ENCODE measurements around the gene ARHGAP30.
"Not testable (repeated sequence)": the region's sequence is repeated elsewhere in the genome, so short reads cannot be mapped to it uniquely, and the experiment has no call there.

The ARHGAP30 gene

GRCh38 chr1:161037661-161038522, 31.8 kb downstream of the ARHGAP30 start:
- no peak for DNase-seq (ENCODE audit: low spot score)

- DNase-seq (ENCODE audit: low spot score) = no peak
Observed at GRCh38 chr1:161033751-161034150, 35.9 kb downstream of the ARHGAP30 start.

GRCh38 chr1:161032409-161032808, 37.3 kb downstream of the ARHGAP30 start:
- DNase-seq (ENCODE audit: low spot score) = no peak

- no peak for DNase-seq (ENCODE audit: low spot score)
Observed at GRCh38 chr1:161031874-161032273, 37.8 kb downstream of the ARHGAP30 start.

GRCh38 chr1:161029466-161029865, 40.2 kb downstream of the ARHGAP30 start:
- DNase-seq (ENCODE audit: low spot score) = not testable (repeated sequence)

GRCh38 chr1:161026954-161027353, 42.7 kb downstream of the ARHGAP30 start:
- not testable (repeated sequence) for DNase-seq (ENCODE audit: low spot score)

GRCh38 chr1:161022432-161022831, 47.3 kb downstream of the ARHGAP30 start:
- DNase-seq (ENCODE audit: low spot score) = not testable (repeated sequence)

GRCh38 chr1:161021970-161022353, 47.7 kb downstream of the ARHGAP30 start:
- no peak for DNase-seq (ENCODE audit: low spot score)

- peak; percentile 89 for DNase-seq (ENCODE audit: low spot score)
Observed at GRCh38 chr1:161021165-161021969, 48.3 kb downstream of the ARHGAP30 start.

- peak; percentile 79 for DNase-seq (ENCODE audit: low spot score)
Observed at GRCh38 chr1:161020509-161021164, 49.1 kb downstream of the ARHGAP30 start, which contains the start of gene F11R. TSS of gene F11R (minus strand) at chr1:161021152. CDS start at chr1:161021073, 79 bp downstream.

GRCh38 chr1:161019751-161020495, 49.8 kb downstream of the ARHGAP30 start:
- peak; percentile 32 for DNase-seq (ENCODE audit: low spot score)

- DNase-seq (ENCODE audit: low spot score) = not testable (repeated sequence)
Observed at GRCh38 chr1:161019111-161019660, 50.5 kb downstream of the ARHGAP30 start.

- no peak for DNase-seq (ENCODE audit: low spot score)
Observed at GRCh38 chr1:161018631-161018930, 51.1 kb downstream of the ARHGAP30 start.

GRCh38 chr1:161017756-161018630, 51.7 kb downstream of the ARHGAP30 start:
- no peak for DNase-seq (ENCODE audit: low spot score)

- not testable (repeated sequence) for DNase-seq (ENCODE audit: low spot score)
Observed at GRCh38 chr1:161017181-161017580, 52.5 kb downstream of the ARHGAP30 start.

- not testable (repeated sequence) for DNase-seq (ENCODE audit: low spot score)
Observed at GRCh38 chr1:161016683-161017082, 53.0 kb downstream of the ARHGAP30 start.

- peak; percentile 79 for DNase-seq (ENCODE audit: low spot score)
Observed at GRCh38 chr1:161013488-161014230, 56.0 kb downstream of the ARHGAP30 start.

- no peak for DNase-seq (ENCODE audit: low spot score)
Observed at GRCh38 chr1:161013131-161013487, 56.6 kb downstream of the ARHGAP30 start.

- no peak for DNase-seq (ENCODE audit: low spot score)
Observed at GRCh38 chr1:161012420-161012819, 57.3 kb downstream of the ARHGAP30 start.

Measured in hematopoietic multipotent progenitor cell treated with erythropoietin and hydrocortisone succinate and interleukin-3 and kit ligand, for 17 days (in vitro differentiated cells).